NT2/D1 (cell line): ENCODE data around the gene ELOVL2.

Source experiments
- SUZ12 ChIP-seq: IDR thresholded peaks from 2 replicates; pipeline ENCODE4 v1.6.1; 2011; ENCODE audit not compliant: insufficient read length, insufficient read depth; ENCODE audit errors: extremely low read depth
- ZNF274 ChIP-seq: IDR thresholded peaks from 2 replicates; pipeline ENCODE4 v1.6.1; 2011; ENCODE audit warnings: mild to moderate bottlenecking, low read depth, low read length

- TF ChIP-seq SUZ12 (peak; percentile 80), ZNF274 (no peak)
Measured at GRCh38 chr6:11043378-11043960, 636 bp downstream of the ELOVL2 start.
